HepG2 (cell line): Measurements from ENCODE around the gene WDR82. TPM values are rescaled to one million over a fixed set of nuclear protein-coding genes. Genes with fewer than 3 reads are reported as not detected.
A peak's percentile ranks its signal among the peaks of the same experiment; 100 is the strongest.

Experiments
- ATAC-seq: fragments of 200-7000 bp; cut with Tn5 transposase; 3 replicates; pipeline ENCODE4 v1.9.1; 2020; ENCODE audit warnings: mild to moderate bottlenecking, moderate library complexity
- BruUV-seq: library from RNA; stranded (reverse); fragments of 400-500 nt; replicated peaks from 2 replicates; lab custom pipeline; 2021; lab: Mats Ljungman, UMichigan
- CTCF ChIA-PET: fragments of 300-600 bp; formaldehyde crosslinking; extraction: SDS; loops from one replicate; lab custom pipeline; 2021; ENCODE audit warnings: low total read pairs, inconsistent platforms, low intra/inter-chr PET ratio; lab: Yijun Ruan, JAX
- POLR2A ChIA-PET: fragments of 350-600 bp; sonication (Branson Sonifier 250); formaldehyde crosslinking; loops from one replicate; lab custom pipeline; 2020; ENCODE audit warnings: antibody characterized with exemption, inconsistent platforms; lab: Yijun Ruan, JAX
- DNase-seq: peaks from one replicate; pipeline ENCODE4 v3.0.0-alpha.2; 2015; ENCODE audit warnings: low spot score
- FAIRE-seq: peaks from 3 replicates; lab custom pipeline; 2011; peaks lifted over from hg19 to GRCh38; lab: Jason Lieb, UNC
- H2AFZ ChIP-seq: one replicate; pipeline ENCODE4 v1.6.1; 2011; ENCODE audit warnings: low read length, inconsistent platforms
- H3K27ac ChIP-seq: fragments of 300-600 bp; 3 replicates; pipeline ENCODE4 v1.8.0; 2011; ENCODE audit warnings: mixed run types, mild to moderate bottlenecking, mixed read lengths, low read length, inconsistent platforms; ENCODE audit not compliant: insufficient read depth; ENCODE audit errors: extremely low read length
- H3K27me3 ChIP-seq, 2 experiments: fragments of 200-600 bp in 1 of 2; 2 replicates in 1 of 2; 3 replicates in 1 of 2; pipeline versions ENCODE4 v1.6.0 to v1.8.0; 2011; ENCODE audit warnings: low read length in 2 of 2, mild to moderate bottlenecking in 2 of 2, moderate library complexity in 2 of 2, inconsistent platforms in 1 of 2; ENCODE audit not compliant: insufficient read depth in 2 of 2, control insufficient read depth in 1 of 2
- H3K36me3 ChIP-seq, 2 experiments: fragments of 200-600 bp in 1 of 2; replicated peaks in 1 of 2; 2 replicates in 1 of 2; 3 replicates in 1 of 2; pipeline versions ENCODE4 v1.5.1 to v1.8.0; 2011; ENCODE audit warnings: low read length in 2 of 2, inconsistent platforms in 1 of 2; ENCODE audit not compliant: insufficient read depth in 2 of 2, control insufficient read depth in 1 of 2
- H3K4me1 ChIP-seq: 2 replicates; pipeline ENCODE4 v1.5.1; 2012; ENCODE audit warnings: low read length, inconsistent platforms; ENCODE audit not compliant: insufficient read depth
- H3K4me2 ChIP-seq: 2 replicates; pipeline ENCODE4 v1.6.0; 2011; ENCODE audit warnings: low read depth, low read length, inconsistent platforms
- H3K4me3 ChIP-seq, 3 experiments: fragments of 200-600 bp in 1 of 3; sonication (generic), shearing (Covaris generic) in 1 of 3; replicated peaks in 1 of 3; 2 replicates each; pipeline ENCODE4 v1.5.1; 2011 to 2016; ENCODE audit warnings: low read length in 3 of 3, inconsistent platforms in 2 of 3, low read depth in 2 of 3, mild to moderate bottlenecking in 2 of 3, control low read depth in 1 of 3, mixed read lengths in 1 of 3; ENCODE audit not compliant: insufficient read depth in 1 of 3
- H3K79me2 ChIP-seq: one replicate; pipeline ENCODE4 v1.6.1; 2011; ENCODE audit warnings: low read length, inconsistent platforms; ENCODE audit not compliant: insufficient read depth
- H3K9ac ChIP-seq: 2 replicates; pipeline ENCODE4 v1.6.0; 2011; ENCODE audit warnings: mild to moderate bottlenecking, low read depth, low read length, inconsistent platforms; ENCODE audit not compliant: insufficient read depth
- H3K9me3 ChIP-seq: 2 replicates; pipeline ENCODE4 v1.5.1; 2012; ENCODE audit warnings: mild to moderate bottlenecking, low read length
- H4K20me1 ChIP-seq: 2 replicates; pipeline ENCODE4 v1.6.0; 2011; ENCODE audit warnings: inconsistent platforms, mild to moderate bottlenecking, low read length, moderate library complexity; ENCODE audit not compliant: insufficient read depth
- ATAD3A ChIP-seq: sonication (generic); formaldehyde crosslinking; IDR thresholded peaks from 2 replicates; pipeline ENCODE4 v1.4.0; 2020; ENCODE audit warnings: missing genetic modification reagents
- CEBPZ ChIP-seq: IDR thresholded peaks from 2 replicates; pipeline ENCODE4 v1.6.1; 2012; ENCODE audit warnings: low read length, improper control_type of control experiment
- CREM ChIP-seq, 2 experiments: sonication (generic) in 1 of 2; formaldehyde crosslinking in 1 of 2; IDR thresholded peaks; 2 replicates each; pipeline versions ENCODE4 v1.4.0 to v1.6.1; 2016 to 2020; ENCODE audit warnings: antibody characterized with exemption in 1 of 2, mild to moderate bottlenecking in 1 of 2, missing genetic modification reagents in 1 of 2
- HHEX ChIP-seq: IDR thresholded peaks from 2 replicates; pipeline ENCODE4 v1.6.1; 2016; ENCODE audit warnings: control low read depth
- MIXL1 ChIP-seq: IDR thresholded peaks from 2 replicates; pipeline ENCODE4 v1.6.1; 2016
- MXI1 ChIP-seq: IDR thresholded peaks from 3 replicates; pipeline ENCODE4 v1.6.1; 2012; ENCODE audit warnings: low read depth, low read length, inconsistent platforms, borderline replicate concordance
- NAIF1 ChIP-seq: sonication (generic); formaldehyde crosslinking; IDR thresholded peaks from 2 replicates; pipeline ENCODE4 v1.5.0; 2020; ENCODE audit warnings: mild to moderate bottlenecking, missing genetic modification reagents, borderline replicate concordance
- NBN ChIP-seq: fragments of 450-650 bp; conservative IDR thresholded peaks from 2 replicates; pipeline ENCODE4 v1.6.1; 2017
- NR3C1 ChIP-seq: sonication (generic); formaldehyde crosslinking; IDR thresholded peaks from 2 replicates; pipeline ENCODE4 v1.4.0; 2020; ENCODE audit warnings: missing genetic modification reagents
- SP2 ChIP-seq: sonication (generic); formaldehyde crosslinking; IDR thresholded peaks from 2 replicates; pipeline ENCODE4 v1.5.1; 2020; ENCODE audit warnings: mild to moderate bottlenecking, missing genetic modification reagents
- SYNCRIP ChIP-seq: fragments of 200-400 bp; formaldehyde crosslinking; IDR thresholded peaks from 2 replicates; pipeline ENCODE4 v1.6.1; 2018; ENCODE audit warnings: mild to moderate bottlenecking, low read depth, low read length; ENCODE audit not compliant: insufficient read depth
- ZBTB34 ChIP-seq: sonication (generic); formaldehyde crosslinking; IDR thresholded peaks from 2 replicates; pipeline ENCODE4 v1.8.0; 2022; ENCODE audit warnings: mild to moderate bottlenecking, missing genetic modification reagents
- ZFX ChIP-seq: sonication (generic); formaldehyde crosslinking; IDR thresholded peaks from 2 replicates; pipeline ENCODE4 v1.4.0; 2020; ENCODE audit warnings: mild to moderate bottlenecking, low read depth, missing genetic modification reagents, moderate library complexity
- ZMYM3 ChIP-seq: sonication (generic); formaldehyde crosslinking; IDR thresholded peaks from 2 replicates; pipeline ENCODE4 v1.5.1; 2020; ENCODE audit warnings: mild to moderate bottlenecking, missing genetic modification reagents
- ZNF512 ChIP-seq: sonication (generic); formaldehyde crosslinking; IDR thresholded peaks from 2 replicates; pipeline ENCODE4 v1.4.0; 2020; ENCODE audit warnings: mild to moderate bottlenecking, missing genetic modification reagents
- ZNF580 ChIP-seq: IDR thresholded peaks from 2 replicates; pipeline ENCODE4 v1.6.1; 2016; ENCODE audit warnings: low read depth, borderline replicate concordance
- ZNF605 ChIP-seq: sonication (generic); formaldehyde crosslinking; IDR thresholded peaks from 2 replicates; pipeline ENCODE4 v1.8.0; 2022; ENCODE audit warnings: mild to moderate bottlenecking, missing genetic modification reagents
- WGBS: methylation state at CpG from one replicate; pipeline ENCODE4 v1.1.6; 2017; ENCODE audit warnings: low lambda C conversion rate; 5-methylcytosine and 5-hydroxymethylcytosine counted together
- in situ Hi-C: cut with HindIII; loops from 2 replicates; pipeline ENCODE4 v1.10.0; 2017; ENCODE audit warnings: low pct_unique_long_range_greater_than_20kb; ENCODE audit not compliant: extremely low pct_ligation_motif_present
- intact Hi-C: fragments of 100-400 bp; cut with micrococcal nuclease; formaldehyde crosslinking; loops from one replicate; pipeline ENCODE4 v1.10.0; 2022; ENCODE audit not compliant: unreplicated experiment
- polyA plus RNA-seq, 8 experiments: library from polyadenylated mRNA; depleted of rRNA in 3 of 8; stranded (reverse) in 7 of 8; unstranded in 1 of 8; fragments of >200 nt; fragmentation: Illumina TruSeq in 4 of 8; extraction: Trizol in 4 of 8; gene quantifications; 2 replicates each; pipeline versions ENCODE4 v1.2.1 to v1.2.3, GENCODE V29; 2011 to 2016; ENCODE audit warnings: low read depth in 4 of 8, missing spikeins in 1 of 8, mixed read lengths in 1 of 8; ENCODE audit not compliant: insufficient read depth in 1 of 8
- total RNA-seq, 5 experiments: library from RNA; depleted of rRNA; stranded (reverse); fragments of >200 nt; fragmentation: Illumina TruSeq; extraction: Trizol; gene quantifications; 2 replicates each; pipeline ENCODE4 v1.2.3, GENCODE V29; 2016; ENCODE audit warnings: low read depth in 1 of 5

WDR82 gene
- total and polyA plus RNA-seq, 2 of the 13 experiments (the other 11 are each of a cell fraction or from before 2014, with no cell fraction given): 39.1 to 59.5 TPM

GRCh38 chr3:52277071-52277964 is 1.1 kb downstream of the WDR82 start:
- peaks cover 72% of the 10 kb centered on the region for H3K4me1 ChIP-seq
- peak; percentile 54 for FAIRE-seq
- WGBS: 3% methylated on average over 28 of the region's 28 CpGs
- peak overlapping the region; percentile 99 for H3K9ac ChIP-seq
- intact Hi-C loops: no loop called here
- in situ Hi-C loops: no loop called here
- POLR2A ChIA-PET: interaction anchor here (0.8 to 5.3 kb wide), 11 partner anchors 12 to 123 kb away, joined by 3 to 165 read pairs (median 11); partner anchors contain the start of genes GLYCTK, POC1A and TWF2
- no peaks in the 10 kb centered on the region; a peak in 1 of 5 replicates for H3K27me3 ChIP-seq
- BruUV-seq: no TSS peak
- H3K79me2 ChIP-seq: peaks cover 60% of the 10 kb centered on the region
- H2AFZ ChIP-seq: no peak overlapping the region
- peak; percentile 66 for ATAC-seq
- DNase-seq: peak; percentile 55
- H3K4me3 ChIP-seq: peak overlapping the region; percentile 77 to 99 (median 94)
- peak overlapping the region; percentile 95 for H3K27ac ChIP-seq
- peaks cover 51% of the 10 kb centered on the region for H4K20me1 ChIP-seq
- H3K36me3 ChIP-seq: peaks cover 3 to 10% of the 10 kb centered on the region in 2 experiments; a peak in 4 of 5 replicates
- CTCF ChIA-PET: no interaction called here
- H3K9me3 ChIP-seq: no peaks in the 10 kb centered on the region
- H3K4me2 ChIP-seq: peak overlapping the region; percentile 92
- TF ChIP-seq SYNCRIP: no peak
- no peak; the same call in 1 of the 2 replicates for TF ChIP-seq ZNF580 (CRISPR knock-in tag)
- no peak for TF ChIP-seq ZFX (CRISPR knock-in tag)
- no peak for TF ChIP-seq SP2 (CRISPR knock-in tag)
- TF ChIP-seq NR3C1 (CRISPR knock-in tag): no peak
- TF ChIP-seq ATAD3A (CRISPR knock-in tag): no peak
- 0 out of 2 replicates have a peak, but pooled peaks have one; percentile 27 for TF ChIP-seq ZNF605 (CRISPR knock-in tag)
- TF ChIP-seq NBN: no peak
- 0 out of 2 replicates have a peak, but pooled peaks have one; percentile 11 for TF ChIP-seq CREM (IDR thresholded peaks at IDR 0.05)
- TF ChIP-seq CREM (CRISPR knock-in tag; IDR thresholded peaks at IDR 0.05): no peak
- TF ChIP-seq ZNF512 (CRISPR knock-in tag): 0 out of 2 replicates have a peak, but pooled peaks have one; percentile 26
- no peak for TF ChIP-seq NAIF1 (CRISPR knock-in tag)
- TF ChIP-seq MXI1: peak; percentile 84; the same call in 2 of the 3 replicates
- no peak for TF ChIP-seq HHEX (CRISPR knock-in tag)
- TF ChIP-seq ZMYM3 (CRISPR knock-in tag): no peak
- no peak for TF ChIP-seq CEBPZ
- TF ChIP-seq MIXL1 (CRISPR knock-in tag): no peak
- TF ChIP-seq ZBTB34: no peak
